SK-N-SH (cell line): ENCODE data around the gene MAD1L1. TPM values are rescaled to one million over a fixed set of nuclear protein-coding genes. Genes with fewer than 3 reads are reported as not detected.

Experiments
- CTCF ChIA-PET: fragments of 300-600, 350-600 bp; formaldehyde crosslinking; extraction: SDS; loops from one replicate; lab custom pipeline; 2021; lab: Yijun Ruan, JAX
- POLR2A ChIA-PET: fragments of 350-600 bp; sonication (Branson Sonifier 250); formaldehyde crosslinking; extraction: SDS; loops from one replicate; lab custom pipeline; 2020; ENCODE audit warnings: antibody characterized with exemption, inconsistent platforms; lab: Yijun Ruan, JAX
- DNase-seq: peaks from one replicate; pipeline ENCODE4 v3.0.0; 2012
- H2AFZ ChIP-seq: fragments of 200-600 bp; sonication (generic); 2 replicates; pipeline ENCODE4 v1.8.1; 2016; ENCODE audit warnings: antibody characterized with exemption, mild to moderate bottlenecking, low read depth
- H3F3A ChIP-seq: fragments of 200-600 bp; sonication (generic); replicated peaks from 2 replicates; pipeline ENCODE3; 2016; ENCODE audit warnings: antibody characterized with exemption, mild to moderate bottlenecking; ENCODE audit not compliant: insufficient read depth
- H3K27ac ChIP-seq, 2 experiments: fragments of 200-500 bp in 1 of 2; fragments of 200-600 bp in 1 of 2; sonication (Bioruptor generic) in 1 of 2; sonication (generic), shearing (Covaris generic) in 1 of 2; 2 replicates each; pipeline versions ENCODE4 v1.5.1 to v1.6.1; 2014 to 2016; ENCODE audit warnings: low read depth in 2 of 2, inconsistent platforms in 1 of 2, low read length in 1 of 2, mild to moderate bottlenecking in 1 of 2, mixed read lengths in 1 of 2
- H3K27me3 ChIP-seq: fragments of 200-600 bp; sonication (generic), shearing (Covaris generic); 2 replicates; pipeline ENCODE4 v1.6.1; 2016; ENCODE audit warnings: mixed run types; ENCODE audit not compliant: insufficient read depth
- H3K36me3 ChIP-seq, 2 experiments: fragments of 200-500 bp in 1 of 2; fragments of 200-600 bp in 1 of 2; sonication (Bioruptor generic) in 1 of 2; sonication (generic) in 1 of 2; replicated peaks in 1 of 2; 2 replicates each; pipeline versions ENCODE3 to v1.5.1; 2014 to 2016; ENCODE audit warnings: low read length in 1 of 2, mild to moderate bottlenecking in 1 of 2; ENCODE audit not compliant: insufficient read depth in 2 of 2, control insufficient read depth in 1 of 2
- H3K4me1 ChIP-seq, 2 experiments: fragments of 200-500 bp in 1 of 2; fragments of 200-600 bp in 1 of 2; sonication (Bioruptor generic) in 1 of 2; sonication (generic), shearing (Covaris generic) in 1 of 2; 2 replicates each; pipeline versions ENCODE4 v1.5.1 to v1.6.1; 2014 to 2016; ENCODE audit warnings: low read depth in 1 of 2, low read length in 1 of 2, mixed run types in 1 of 2; ENCODE audit not compliant: insufficient read depth in 2 of 2, control insufficient read depth in 1 of 2
- H3K4me2 ChIP-seq: fragments of 200-600 bp; sonication (generic), shearing (Covaris generic); 2 replicates; pipeline ENCODE4 v1.6.1; 2017; ENCODE audit warnings: mixed run types
- H3K4me3 ChIP-seq, 2 experiments: fragments of 200-500 bp in 1 of 2; fragments of 200-600 bp in 1 of 2; sonication (Bioruptor generic) in 1 of 2; sonication (generic), shearing (Covaris generic) in 1 of 2; 2 replicates each; pipeline versions ENCODE4 v1.5.1 to v1.8.1; 2014 to 2016; ENCODE audit warnings: low read depth in 2 of 2, inconsistent platforms in 1 of 2, low read length in 1 of 2, mild to moderate bottlenecking in 1 of 2, mixed read lengths in 1 of 2, moderate library complexity in 1 of 2
- H3K79me2 ChIP-seq: fragments of 200-600 bp; sonication (generic); 2 replicates; pipeline ENCODE4 v1.8.1; 2017; ENCODE audit warnings: mild to moderate bottlenecking; ENCODE audit not compliant: insufficient read depth
- H3K9ac ChIP-seq: fragments of 200-600 bp; sonication (generic); 2 replicates; pipeline ENCODE4 v1.6.1; 2017; ENCODE audit warnings: mixed run types
- H3K9me2 ChIP-seq: fragments of 200-600 bp; sonication (generic); 2 replicates; pipeline ENCODE4 v1.6.1; 2017; ENCODE audit warnings: mixed run types
- H3K9me3 ChIP-seq: fragments of 200-600 bp; sonication (generic); 2 replicates; pipeline ENCODE4 v1.6.1; 2017; ENCODE audit warnings: mixed run types, mild to moderate bottlenecking, moderate library complexity
- H4K20me1 ChIP-seq: fragments of 200-600 bp; sonication (generic); 2 replicates; pipeline ENCODE4 v1.6.1; 2017; ENCODE audit warnings: mild to moderate bottlenecking, mixed run types; ENCODE audit not compliant: insufficient read depth
- EP300 ChIP-seq, 2 experiments: IDR thresholded peaks; 2 replicates each; pipeline versions ENCODE4 v1.4.0 to v1.6.1; 2012; ENCODE audit warnings: borderline replicate concordance in 1 of 2, low read depth in 1 of 2, low read length in 1 of 2
- GABPA ChIP-seq: IDR thresholded peaks from 2 replicates; pipeline ENCODE4 v1.4.0; 2012; ENCODE audit warnings: low read depth, mild to moderate bottlenecking
- JUND ChIP-seq: IDR thresholded peaks from 2 replicates; pipeline ENCODE4 v1.4.0; 2012
- MEF2A ChIP-seq: IDR thresholded peaks from 2 replicates; pipeline ENCODE4 v1.4.0; 2012; ENCODE audit warnings: low read depth, borderline replicate concordance
- NRF1 ChIP-seq: IDR thresholded peaks from 2 replicates; pipeline ENCODE4 v1.6.1; 2012; ENCODE audit warnings: low read depth, mild to moderate bottlenecking, low read length
- POLR2AphosphoS5 ChIP-seq: IDR thresholded peaks from 2 replicates; pipeline ENCODE4 v1.6.1; 2012; ENCODE audit warnings: low read depth, low read length
- RFX5 ChIP-seq: IDR thresholded peaks from 2 replicates; pipeline ENCODE4 v1.6.1; 2012; ENCODE audit warnings: mild to moderate bottlenecking, improper control_type of control experiment, low read length
- TAF1 ChIP-seq: IDR thresholded peaks from 2 replicates; pipeline ENCODE4 v1.6.1; 2012; ENCODE audit warnings: low read depth, mild to moderate bottlenecking, low read length, moderate library complexity, borderline replicate concordance
- TCF12 ChIP-seq: IDR thresholded peaks from 2 replicates; pipeline ENCODE4 v1.4.0; 2012
- USF1 ChIP-seq: IDR thresholded peaks from 2 replicates; pipeline ENCODE4 v1.4.0; 2012; ENCODE audit warnings: low read depth, borderline replicate concordance
- USF2 ChIP-seq: fragments of 150-350 bp; IDR thresholded peaks from 2 replicates; pipeline ENCODE4 v1.6.1; 2017; ENCODE audit warnings: antibody characterized with exemption, low read length, low read depth, borderline replicate concordance
- WGBS: methylation state at CpG from one replicate; pipeline ENCODE4 v1.1.6; 2017; ENCODE audit warnings: low lambda C conversion rate; 5-methylcytosine and 5-hydroxymethylcytosine counted together
- polyA plus RNA-seq, 3 experiments: library from polyadenylated mRNA; depleted of rRNA; stranded (reverse); fragments of >200 nt; gene quantifications; 2 replicates each; pipeline ENCODE4 v1.2.3, GENCODE V29; 2012

Gene MAD1L1
- polyA plus RNA-seq, 1 of the 3 experiments (the other 2 are of a cell fraction) = 46.2 TPM

DNA sequence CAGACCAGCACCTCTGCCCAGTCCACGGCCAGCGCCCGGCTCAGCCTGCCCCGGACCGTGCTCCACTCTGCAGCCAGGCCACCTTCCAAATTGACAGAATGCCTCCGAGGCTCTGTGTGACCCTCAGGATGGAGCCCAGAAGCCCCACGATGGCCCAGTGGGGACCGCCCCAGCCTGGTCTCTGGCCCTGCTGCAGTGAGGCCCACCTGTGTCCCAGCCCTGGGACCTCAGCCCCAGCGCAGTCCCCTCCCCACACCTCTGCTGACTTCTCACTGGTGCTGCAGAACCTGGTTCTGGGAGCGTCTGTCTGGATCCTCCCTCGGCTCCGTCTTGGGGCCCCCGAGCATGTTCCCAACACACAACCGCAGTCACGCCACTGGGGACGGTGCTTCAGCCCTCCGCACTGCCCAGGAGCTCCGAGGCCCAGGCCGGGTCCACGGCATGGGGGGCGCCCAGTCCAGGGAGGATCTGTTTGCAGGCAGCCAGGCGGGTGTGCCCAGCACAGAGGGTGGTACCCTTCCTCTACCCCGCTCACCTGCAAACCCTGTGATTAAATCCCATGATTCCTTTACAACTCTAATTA, 314.6 kb downstream of the MAD1L1 start:
- 96% methylated on average over 20 of the region's 23 CpGs for WGBS
- Histone ChIP-seq H3K4me3 (no peak overlapping the region), H3K27me3 (no peaks in the 10 kb centered on the region), H3K4me2 (no peak overlapping the region), H4K20me1 (no peaks in the 10 kb centered on the region), H2AFZ (no peak overlapping the region), H3K9ac (no peak overlapping the region), H3K9me3 (no peaks in the 10 kb centered on the region), H3K27ac (no peak overlapping the region), H3K9me2 (no peaks in the 10 kb centered on the region), H3K79me2 (no peaks in the 10 kb centered on the region), H3K36me3 (peaks cover 0 to 2% of the 10 kb centered on the region in 2 experiments), H3K4me1 (peaks cover 0 to 46% of the 10 kb centered on the region in 2 experiments; a peak in 1 of 4 replicates)
- ChIA-PET POLR2A (no interaction called here), CTCF (no interaction called here)
- TF ChIP-seq NRF1 (no peak), RFX5 (no peak), EP300 (IDR thresholded peaks at IDR 0.05; ENCODE audit: borderline replicate concordance in 1 of 2, low read depth in 1 of 2, low read length in 1 of 2) (no peak), GABPA (no peak), POLR2AphosphoS5 (no peak), JUND (no peak), TCF12 (no peak), USF1 (no peak), TAF1 (no peak), USF2 (no peak)
- TF ChIP-seq, all 33 proteins: peak for 0
- H3F3A ChIP-seq = no peaks in the 10 kb centered on the region
- DNase-seq = no peak

- Histone ChIP-seq H3F3A (no peaks in the 10 kb centered on the region), H3K4me2 (no peak overlapping the region), H3K9ac (no peak overlapping the region), H3K36me3 (peaks cover 0 to 2% of the 10 kb centered on the region in 2 experiments), H3K9me2 (no peaks in the 10 kb centered on the region)
- 93% methylated on average over 26 of the region's 31 CpGs for WGBS
- no peak for DNase-seq
- ChIA-PET POLR2A (interaction anchor here (0.6 kb wide), 1 partner anchor 1708 kb away, joined by 3 read pairs; no protein-coding TSS in a partner anchor), CTCF (no interaction called here)
- no peak for TF ChIP-seq TAF1
- no peak for TF ChIP-seq MEF2A
- TF ChIP-seq, all 33 proteins: peak for 0
- Histone ChIP-seq H3K27ac (no peak overlapping the region), H2AFZ (no peak overlapping the region), H3K79me2 (no peaks in the 10 kb centered on the region), H4K20me1 (no peaks in the 10 kb centered on the region), H3K4me3 (no peak overlapping the region), H3K4me1 (peaks cover 0 to 43% of the 10 kb centered on the region in 2 experiments; a peak in 1 of 4 replicates), H3K9me3 (no peaks in the 10 kb centered on the region), H3K27me3 (no peaks in the 10 kb centered on the region)
Measured at GRCh38 chr7:1917221-1918062, 315.3 kb downstream of the MAD1L1 start.
